ENCODE measurements around the gene LEMD2.

LEMD2 gene

GRCh38 chr6:33774774-33775173 is 14.2 kb downstream of the LEMD2 start:
- DNase-seq (ENCODE audit: low spot score): no peak

DNA sequence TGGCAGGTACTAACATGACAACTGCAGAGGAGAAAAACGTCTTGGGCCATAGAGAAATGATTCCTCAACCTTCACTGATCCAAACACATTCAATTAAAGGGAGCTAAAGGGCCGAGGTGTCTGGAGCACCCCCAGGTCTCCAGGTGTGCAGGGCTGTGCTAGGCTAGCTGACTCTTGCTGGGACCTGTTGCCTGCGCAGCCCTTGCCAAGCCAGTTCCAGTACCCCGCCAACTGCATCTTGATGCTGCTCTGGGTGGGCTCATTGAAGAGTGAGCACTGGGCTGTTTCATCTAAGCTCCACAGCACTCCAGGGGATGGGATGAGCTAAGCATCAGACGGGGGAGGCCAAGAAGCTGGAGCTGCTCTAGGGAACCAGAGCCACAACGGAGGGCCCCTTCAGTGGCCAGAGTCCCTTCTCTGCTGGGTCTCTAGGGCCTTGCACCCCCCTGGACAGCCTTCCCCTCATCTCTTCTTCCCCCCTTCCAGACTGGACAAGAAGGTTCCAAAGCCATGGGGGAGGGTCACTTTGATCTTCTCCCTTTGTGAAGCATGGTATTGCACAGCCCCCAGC is 15.9 kb downstream of the LEMD2 start:
- no peak for DNase-seq (ENCODE audit: low spot score)

DNA sequence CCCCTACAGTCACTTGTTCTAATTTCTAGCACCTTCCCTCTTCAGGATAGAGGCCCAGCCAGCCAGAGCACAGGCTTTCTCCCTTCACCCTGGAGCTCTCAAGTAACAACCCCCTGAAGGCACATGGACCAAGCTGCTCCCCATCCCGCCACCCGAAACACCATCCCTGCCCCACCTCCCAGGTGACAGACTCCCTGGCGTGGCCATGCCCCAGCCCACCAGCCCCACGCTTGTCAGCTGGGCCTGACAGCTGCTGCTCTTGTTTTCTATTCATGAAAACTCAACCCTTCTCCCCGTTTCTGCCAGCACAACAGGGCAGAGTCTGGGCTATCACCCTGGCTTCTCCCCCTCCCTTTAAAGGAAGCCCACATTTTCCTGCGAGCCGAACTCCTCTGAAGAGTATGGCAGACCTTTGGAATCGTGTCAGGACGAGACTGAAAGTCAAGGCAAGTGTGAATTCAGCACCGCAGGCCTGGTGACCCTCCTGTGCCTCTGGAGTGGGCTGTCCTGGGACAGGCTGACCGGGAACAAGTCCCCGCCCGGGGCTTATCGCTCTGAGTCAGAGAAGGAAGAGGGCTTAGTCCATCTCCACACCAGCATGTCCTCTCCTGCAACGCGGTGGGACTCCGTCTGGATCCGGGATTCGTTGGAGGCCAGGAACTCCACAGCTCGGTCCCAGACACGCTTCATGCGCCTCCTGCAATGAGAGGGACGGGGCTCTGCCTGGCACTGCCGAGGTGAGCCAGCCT is 16.7 kb downstream of the LEMD2 start:
- no peak for DNase-seq (ENCODE audit: low spot score)

GRCh38 chr6:33771146-33772081 is 17.5 kb downstream of the LEMD2 start:
- DNase-seq (ENCODE audit: low spot score): peak; percentile 45

DNA sequence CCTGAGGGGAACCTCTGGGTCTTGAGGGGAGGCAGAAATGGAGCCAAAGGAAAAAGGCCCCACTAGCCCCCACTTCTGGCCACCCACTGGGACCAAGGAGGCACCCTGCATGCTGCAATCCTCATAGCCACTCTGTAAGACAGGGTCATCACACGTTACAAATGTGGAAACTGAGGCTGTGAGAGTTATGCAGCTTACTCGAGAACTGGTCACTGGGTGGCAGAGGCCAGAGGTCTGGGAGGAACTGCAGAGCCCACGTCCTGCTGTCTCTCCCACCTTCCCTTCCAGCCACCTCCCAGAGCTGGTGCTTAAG is 18.1 kb downstream of the LEMD2 start:
- DNase-seq (ENCODE audit: low spot score): no peak

GRCh38 chr6:33770124-33770832 is 18.7 kb downstream of the LEMD2 start:
- DNase-seq (ENCODE audit: low spot score): no peak

DNA sequence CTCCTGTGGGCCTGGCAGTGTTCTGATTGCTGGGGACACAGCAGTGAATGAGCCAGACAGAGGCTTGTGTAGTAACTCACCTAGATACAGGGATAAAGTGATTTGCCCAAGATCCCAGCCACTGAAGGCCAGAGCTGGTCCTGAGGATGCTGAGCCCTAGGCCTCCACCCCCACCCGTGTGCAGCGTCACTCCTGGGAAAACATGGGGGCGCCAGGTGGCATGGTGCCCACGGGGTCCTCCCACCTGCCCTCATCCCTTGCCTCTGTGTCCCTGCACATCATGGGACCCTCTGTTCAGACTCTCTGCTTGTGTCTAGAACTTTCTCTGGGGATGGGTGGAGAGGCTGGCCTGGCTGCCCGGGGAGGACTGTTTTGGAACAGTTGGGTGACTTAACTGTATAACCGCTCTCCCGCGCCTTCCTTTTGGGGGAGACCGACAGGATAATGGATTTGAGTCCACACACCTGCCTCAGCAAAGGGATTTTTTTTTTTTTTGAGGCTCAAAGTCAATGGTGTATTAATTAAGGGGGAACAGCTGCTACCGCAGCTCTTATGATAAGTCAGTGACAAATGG is 19.6 kb downstream of the LEMD2 start:
- DNase-seq (ENCODE audit: low spot score): no peak

GRCh38 chr6:33768644-33769120 is 20.2 kb downstream of the LEMD2 start:
- DNase-seq (ENCODE audit: low spot score): peak; percentile 62

GRCh38 chr6:33766921-33767907 is 21.7 kb downstream of the LEMD2 start:
- no peak for DNase-seq (ENCODE audit: low spot score)

- DNase-seq (ENCODE audit: low spot score): no peak
These were observed 23.6 kb downstream of the LEMD2 start for GRCh38 chr6:33765368-33765767.

- no peak for DNase-seq (ENCODE audit: low spot score)
These were observed 24.9 kb downstream of the LEMD2 start for GRCh38 chr6:33764036-33764435.

GRCh38 chr6:33763483-33763882 is 25.4 kb downstream of the LEMD2 start:
- DNase-seq (ENCODE audit: low spot score): no peak

DNA sequence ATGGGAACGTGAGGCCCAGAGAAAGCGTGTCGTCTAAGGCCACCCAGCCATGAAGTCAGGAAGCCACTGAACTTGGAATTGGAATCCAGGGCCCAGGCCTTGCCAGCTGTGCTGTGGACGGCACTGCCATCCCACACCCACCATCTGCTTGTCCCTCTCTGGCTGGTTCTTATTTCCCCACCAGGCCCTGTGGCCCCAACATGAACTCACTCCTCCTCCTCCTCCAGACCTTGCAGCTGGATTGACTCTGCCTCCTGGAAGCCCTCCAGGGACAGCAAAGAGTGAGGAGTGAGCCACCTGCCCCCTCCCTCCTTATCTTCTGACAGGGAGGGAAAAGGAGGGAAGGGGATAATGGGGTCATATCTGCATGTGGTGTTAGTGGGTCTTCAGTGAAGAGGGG is 26.2 kb downstream of the LEMD2 start:
- no peak for DNase-seq (ENCODE audit: low spot score)

GRCh38 chr6:33761922-33762629 is 26.9 kb downstream of the LEMD2 start:
- peak; percentile 27 for DNase-seq (ENCODE audit: low spot score)

DNA sequence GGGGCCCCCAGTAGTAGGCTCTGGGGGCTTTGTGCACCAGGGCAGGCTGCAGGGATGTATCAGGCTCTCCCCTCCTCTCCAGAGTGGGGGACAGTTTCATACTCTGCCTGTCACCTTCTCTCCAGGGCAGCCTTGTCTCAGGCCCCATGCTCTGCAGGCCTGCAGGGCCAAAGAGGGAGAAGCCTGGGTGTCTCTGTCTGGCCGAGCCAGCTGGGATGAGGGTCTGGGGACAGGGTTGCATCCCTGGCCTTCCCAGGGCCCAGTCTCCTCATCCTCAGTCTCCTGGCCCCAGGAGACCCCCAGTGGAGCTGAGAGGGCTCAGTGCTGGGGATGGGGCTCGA is 27.4 kb downstream of the LEMD2 start:
- DNase-seq (ENCODE audit: low spot score): no peak

GRCh38 chr6:33759887-33760629 is 28.9 kb downstream of the LEMD2 start:
- no peak for DNase-seq (ENCODE audit: low spot score)

GRCh38 chr6:33758815-33759216 is 30.1 kb downstream of the LEMD2 start:
- no peak for DNase-seq (ENCODE audit: low spot score)

DNA sequence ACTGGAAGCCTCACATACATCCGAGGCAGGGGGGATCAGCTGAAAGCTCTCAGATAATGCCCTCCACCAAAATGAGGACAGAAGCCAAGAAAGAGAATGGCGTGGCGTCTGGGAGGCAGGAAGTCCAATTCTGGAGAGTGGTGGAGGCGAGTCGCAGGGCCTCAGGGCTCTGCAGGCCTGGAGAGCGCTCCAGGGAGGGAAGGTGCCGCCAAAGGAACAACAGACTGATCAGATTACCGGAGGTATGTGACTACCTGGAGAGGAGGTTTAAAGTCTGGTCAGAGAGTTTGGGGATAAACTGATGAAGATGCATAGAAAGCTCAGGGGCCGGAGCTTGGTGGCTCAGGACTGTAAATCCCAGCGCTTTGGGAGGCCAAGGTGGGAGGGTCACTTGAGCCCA is 31.0 kb downstream of the LEMD2 start:
- no peak for DNase-seq (ENCODE audit: low spot score)

DNA sequence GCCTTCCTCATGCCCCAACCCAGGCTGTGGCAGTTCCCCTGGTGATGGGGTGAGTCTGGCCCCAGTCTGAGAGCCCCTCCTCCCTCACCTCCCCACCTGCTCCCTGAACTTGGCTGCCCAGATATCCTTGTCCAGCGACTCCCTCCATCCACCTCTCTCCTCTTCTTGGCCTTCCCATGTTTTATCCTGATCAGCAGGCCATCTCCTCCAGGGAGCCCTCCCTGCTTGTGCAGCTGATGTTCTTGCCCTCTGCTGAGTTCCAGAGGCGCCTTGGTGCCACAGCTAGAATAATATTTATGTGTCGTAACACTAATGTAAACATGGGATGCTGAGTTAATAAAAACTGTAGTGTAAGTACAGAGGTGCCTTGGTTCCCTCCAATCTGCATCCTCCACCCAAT is 31.8 kb downstream of the LEMD2 start:
- DNase-seq (ENCODE audit: low spot score): no peak

Measured in CD4-positive, alpha-beta T cell treated with Interleukin-6 at 100 ng/mL for 8 hours (primary cell).